Heart left ventricle (tissue), 16 donors: ENCODE measurements around the gene DGAT2. TPM values are rescaled to one million over a fixed set of nuclear protein-coding genes. Genes with fewer than 3 reads are reported as not detected.

Experiments
- ATAC-seq, 4 donors: fragments of 200-7000 bp; cut with Tn5 transposase; one replicate each; pipeline ENCODE4 v1.9.1; 2020 to 2022; ENCODE audit warnings: moderate library complexity in 4 of 4, mild to moderate bottlenecking in 3 of 4, moderate number of reproducible peaks in 1 of 4
- DNase-seq, 5 donors: peaks; one replicate each; pipeline ENCODE4 v3.0.0-alpha.2; 2020
- H3K27ac ChIP-seq, 12 donors: fragments of 200-600 bp; sonication (generic) in 4 of 12; one replicate each; pipeline versions ENCODE4 v1.5.0 to v1.8.0; 2016 to 2022; ENCODE audit warnings: mild to moderate bottlenecking in 2 of 12
- H3K27me3 ChIP-seq, 9 donors: fragments of 200-600 bp; sonication (generic) in 2 of 9; one replicate each; pipeline versions ENCODE4 v1.5.1 to v1.8.0; 2016 to 2022; ENCODE audit warnings: mild to moderate bottlenecking in 3 of 9
- H3K36me3 ChIP-seq, 9 donors: fragments of 200-600 bp; sonication (generic) in 2 of 9; one replicate each; pipeline versions ENCODE4 v1.5.0 to v1.8.0; 2018 to 2022; ENCODE audit warnings: mild to moderate bottlenecking in 2 of 9
- H3K4me1 ChIP-seq, 12 donors: fragments of 200-600 bp; sonication (generic) in 4 of 12; one replicate each; pipeline versions ENCODE4 v1.5.0 to v1.8.0; 2016 to 2022; ENCODE audit warnings: mild to moderate bottlenecking in 3 of 12
- H3K4me3 ChIP-seq, 12 donors: fragments of 200-600 bp; sonication (generic) in 4 of 12; one replicate each; pipeline versions ENCODE4 v1.5.0 to v1.8.0; 2017 to 2022; ENCODE audit warnings: mild to moderate bottlenecking in 9 of 12, moderate library complexity in 4 of 12
- H3K9me3 ChIP-seq, 12 donors: fragments of 200-600 bp; sonication (generic) in 4 of 12; one replicate each; pipeline versions ENCODE4 v1.5.0 to v1.8.0; 2016 to 2022; ENCODE audit warnings: mild to moderate bottlenecking in 1 of 12
- CTCF ChIP-seq, 12 donors: fragments of 200-600 bp; sonication (generic) in 4 of 12; IDR thresholded peaks; one replicate each; pipeline versions ENCODE4 v1.5.0 to v1.8.0; 2018 to 2022; ENCODE audit warnings: antibody characterized with exemption in 12 of 12, mild to moderate bottlenecking in 5 of 12
- POLR2A ChIP-seq, 2 donors: fragments of 450-650 bp; IDR thresholded peaks; one replicate each; pipeline ENCODE4 v1.6.1; 2017; ENCODE audit warnings: antibody characterized with exemption in 2 of 2, mild to moderate bottlenecking in 2 of 2, moderate library complexity in 2 of 2
- WGBS, 4 donors: extraction: QIAGEN DNeasy Blood & Tissue Kit in 2 of 4; methylation state at CpG; one replicate each; pipeline versions ENCODE4 v1.1.5 to v1.1.7; 2013 to 2018; 5-methylcytosine and 5-hydroxymethylcytosine counted together
- intact Hi-C, 10 donors: fragments of 100-400 bp; cut with DNase I; formaldehyde crosslinking; loops; one replicate each; pipeline versions ENCODE4 v1.11.1 to v1.14.2; 2022
- polyA plus RNA-seq, 2 donors: library from polyadenylated mRNA; stranded (reverse); fragments of 200-250 nt; gene quantifications; one replicate each; pipeline ENCODE4 v1.2.3, GENCODE V29; 2013
- total RNA-seq, 9 donors: library from RNA; depleted of rRNA in 2 of 9; stranded (reverse); fragments of >200 nt in 2 of 9; fragmentation: NEBNext Ultra II Directional in 3 of 9; extraction: Animal tissue kit (Norgen Biotek cat#: 25700) in 3 of 9; gene quantifications; one replicate each; pipeline versions ENCODE4 v1.1.0 to v1.2.4, GENCODE V29; 2016 to 2023
- donor health status: ischemic (EF 13 %, LVEDD 7.1; RV severe dilation, severe dysfunction).
- donor health status: healthy with polysubstance abuse.
- donor health status: DM: no; HTN: yes; CAD: no.
- donor health status: DM: no; HTN: no; CAD: no.
- donor health status: ischemic (EF 25% LVEDD 6.9; RV normal size, moderate dysfunction).
- donor health status: ischemic (EF 25% LVEDD 5.7; RV mildly dilated, moderate dysfunction).
- donor health status: healthy.
- donor health status: DM: yes; HTN: yes; CAD: no.
- donor health status: ischemic (EF 35%, LVEDD 5.7; RV mildly dilated, moderate dysfunction).
- donor health status: nonischemic (EF 11% LVEDD 7.7; RV severe dilation, severe dysfunction).
- donor health status: DM: yes; HTN: yes; CAD: no.
- donor health status: PGD.
- donor health status: ischemic (EF 29% LVEDD 5.4; RV normal size, mild dysfunction).
- donor health status: nonischemic (EF 23%, LVEDD 6.1; RV moderate dilation, normal function).

DGAT2 gene
- total and polyA plus RNA-seq, 11 donors, result 4.0 to 48.3 (median 8.3) TPM

GRCh38 chr11:75815345-75816168 is 47.0 kb downstream of the DGAT2 start:
- Histone ChIP-seq H3K4me1 (peaks cover 0 to 58% (median 22%) of the 10 kb centered on the region in 12 donors), H3K27me3 (no peaks in the 10 kb centered on the region), H3K9me3 (no peaks in the 10 kb centered on the region), H3K36me3 (no peaks in the 10 kb centered on the region), H3K4me3 (peak overlapping the region; percentile 72 to 100 (median 94)), H3K27ac (peak overlapping the region; percentile 84 to 96 (median 94))
- TF ChIP-seq POLR2A (IDR thresholded peaks at IDR 0.05) (no peak), CTCF (IDR thresholded peaks at IDR 0.05) (peak in 1 of 12 donors; percentile 4)
- 0 to 1% (median 1%) methylated on average over 51 to 60 of the region's 60 CpGs for WGBS, 4 donors
- DNase-seq (peak in 4 of 5 donors; percentile 27 to 80 (median 47)), ATAC-seq (peak in 3 of 4 donors; percentile 0 to 44 (median 35))
- intact Hi-C loops, result loop anchor here in 2 of 10 donors (5.0 to 10.0 kb wide), 2 partner anchors 52 to 339 kb away; no protein-coding TSS in a partner anchor

DNA sequence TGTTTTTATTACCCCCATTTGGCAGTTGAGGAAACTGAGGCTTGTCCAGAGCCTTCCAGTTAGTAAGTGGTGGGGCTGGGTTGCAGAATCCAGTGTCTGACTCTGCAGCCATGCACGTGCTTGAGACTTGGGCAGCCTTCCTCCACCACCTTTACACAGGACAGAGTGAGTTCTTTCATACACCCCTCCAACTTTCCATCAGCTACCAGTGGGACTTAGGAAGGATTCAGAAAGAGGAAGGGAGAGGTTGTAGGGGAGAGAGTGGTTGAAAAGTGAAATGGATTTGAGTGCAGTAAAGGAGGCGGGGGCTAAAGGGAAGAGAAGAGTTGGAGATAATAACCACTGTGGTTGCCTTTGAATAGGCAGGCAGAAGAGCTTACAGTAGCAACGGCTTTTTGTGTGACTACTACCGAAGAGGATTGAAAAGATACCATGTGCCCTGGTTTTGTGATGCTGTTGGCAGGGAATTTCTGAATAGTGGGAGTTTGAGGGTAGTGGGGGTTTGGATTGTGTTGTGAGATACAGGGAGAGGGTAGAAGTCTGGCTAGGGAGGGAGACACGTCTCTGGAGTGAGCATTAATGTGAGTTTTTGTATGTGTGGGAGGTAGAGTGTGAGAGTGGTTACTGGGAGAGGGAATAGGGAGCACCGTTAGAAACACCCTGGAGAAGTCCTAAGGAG is 48.1 kb downstream of the DGAT2 start:
- no peak for DNase-seq
- Histone ChIP-seq H3K27me3 (no peaks in the 10 kb centered on the region), H3K4me3 (peak overlapping the region; percentile 72 to 100 (median 94)), H3K4me1 (peaks cover 0 to 61% (median 22%) of the 10 kb centered on the region in 12 donors), H3K27ac (peak overlapping the region in 4 of 12 donors; percentile 48 to 95 (median 93)), H3K9me3 (no peaks in the 10 kb centered on the region), H3K36me3 (no peaks in the 10 kb centered on the region)
- intact Hi-C loops, result loop anchor here in 2 of 10 donors (5.0 to 10.0 kb wide), 2 partner anchors 51 to 338 kb away; no protein-coding TSS in a partner anchor
- TF ChIP-seq POLR2A (IDR thresholded peaks at IDR 0.05) (no peak), CTCF (IDR thresholded peaks at IDR 0.05) (no peak)
- ATAC-seq, result no peak
- WGBS, 4 donors, result 20 to 28% (median 22%) methylated on average over 6 of the region's 6 CpGs

- 92 to 96% (median 95%) methylated on average over 1 of the region's 1 CpG for WGBS, 4 donors
- Histone ChIP-seq H3K36me3 (no peaks in the 10 kb centered on the region), H3K9me3 (no peaks in the 10 kb centered on the region), H3K4me1 (peaks cover 0 to 74% (median 26%) of the 10 kb centered on the region in 12 donors), H3K27ac (no peak overlapping the region), H3K27me3 (no peaks in the 10 kb centered on the region), H3K4me3 (no peak overlapping the region)
- intact Hi-C loops, result no loop called here
- ATAC-seq (no peak), DNase-seq (no peak)
- TF ChIP-seq POLR2A (IDR thresholded peaks at IDR 0.05) (no peak), CTCF (IDR thresholded peaks at IDR 0.05) (no peak)
Measured at GRCh38 chr11:75820645-75821044, 52.1 kb downstream of the DGAT2 start.

DNA sequence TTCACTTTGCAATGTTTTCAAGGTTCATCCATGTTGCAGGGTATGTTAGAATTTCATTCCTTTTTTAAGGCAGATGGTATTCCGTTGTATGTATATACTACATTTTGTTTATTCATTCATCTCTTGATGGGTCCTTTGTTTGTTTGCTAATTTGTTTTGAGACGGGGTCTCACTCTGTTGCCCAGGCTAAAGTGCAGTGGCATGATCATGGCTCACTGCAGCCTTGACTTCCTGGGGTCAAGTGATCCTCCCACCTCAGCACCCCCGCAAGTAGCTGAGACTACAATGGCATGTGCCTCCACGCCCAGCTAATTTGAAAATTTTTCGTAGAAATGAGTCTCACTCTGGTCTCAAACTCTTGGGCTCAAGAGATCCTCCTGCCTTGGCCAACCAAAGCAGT is 52.6 kb downstream of the DGAT2 start:
- Histone ChIP-seq H3K27ac (no peak overlapping the region), H3K36me3 (no peaks in the 10 kb centered on the region), H3K4me3 (no peak overlapping the region), H3K4me1 (peaks cover 0 to 77% (median 30%) of the 10 kb centered on the region in 12 donors), H3K9me3 (no peaks in the 10 kb centered on the region), H3K27me3 (no peaks in the 10 kb centered on the region)
- intact Hi-C loops, result no loop called here
- TF ChIP-seq POLR2A (IDR thresholded peaks at IDR 0.05), result no peak
- no peak for TF ChIP-seq CTCF (IDR thresholded peaks at IDR 0.05)
- ATAC-seq, result no peak
- no peak for DNase-seq
- WGBS, 4 donors, result 91 to 97% (median 96%) methylated on average over 5 of the region's 5 CpGs
